SKM-1 treated with dmso at 0.1 percent for 144 hours (cell line): ENCODE data around the gene WNT7B.
A peak's percentile ranks its signal among the peaks of the same experiment; 100 is the strongest.

ENCODE experiments used
- DNase-seq: peaks from one replicate; lab custom pipeline; 2025; ENCODE audit not compliant: unreplicated experiment; lab: John Stamatoyannopoulos, UW

WNT7B gene

DNA sequence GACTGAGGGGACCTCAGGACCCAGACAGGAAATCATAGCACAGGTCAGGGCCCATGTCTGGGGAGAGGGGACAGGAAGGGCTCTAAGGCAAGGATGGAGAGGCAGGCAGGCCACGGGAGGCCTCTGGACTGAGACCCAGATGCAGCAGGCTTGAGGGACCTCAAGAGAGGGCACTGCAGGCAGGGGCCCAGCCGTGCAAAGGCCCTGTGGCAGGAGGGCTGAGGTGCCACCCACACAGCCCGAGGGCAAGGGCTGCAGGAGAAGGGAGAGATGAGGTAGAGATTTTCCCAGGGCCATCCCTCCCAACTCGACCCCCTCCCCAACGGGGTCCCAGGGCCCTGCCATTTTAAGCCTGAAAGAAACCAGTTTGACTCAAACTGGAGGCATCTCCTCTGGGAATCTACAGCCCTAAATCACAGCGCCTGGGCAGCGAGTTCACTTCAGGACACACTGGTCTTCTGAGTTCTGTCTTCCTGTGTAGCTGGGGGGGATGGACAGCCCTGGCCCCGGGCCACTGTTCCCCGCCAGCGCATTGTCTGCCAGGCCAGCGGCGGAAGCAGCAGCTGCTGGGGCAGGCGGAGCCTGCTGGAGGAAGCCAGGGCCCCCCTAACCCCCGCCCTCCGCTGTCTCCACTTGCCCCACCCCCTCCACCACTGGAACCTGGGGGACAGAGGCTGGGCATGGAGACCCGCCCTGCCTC is 20.3 kb upstream of the WNT7B start:
- peak; percentile 75 for DNase-seq

DNA sequence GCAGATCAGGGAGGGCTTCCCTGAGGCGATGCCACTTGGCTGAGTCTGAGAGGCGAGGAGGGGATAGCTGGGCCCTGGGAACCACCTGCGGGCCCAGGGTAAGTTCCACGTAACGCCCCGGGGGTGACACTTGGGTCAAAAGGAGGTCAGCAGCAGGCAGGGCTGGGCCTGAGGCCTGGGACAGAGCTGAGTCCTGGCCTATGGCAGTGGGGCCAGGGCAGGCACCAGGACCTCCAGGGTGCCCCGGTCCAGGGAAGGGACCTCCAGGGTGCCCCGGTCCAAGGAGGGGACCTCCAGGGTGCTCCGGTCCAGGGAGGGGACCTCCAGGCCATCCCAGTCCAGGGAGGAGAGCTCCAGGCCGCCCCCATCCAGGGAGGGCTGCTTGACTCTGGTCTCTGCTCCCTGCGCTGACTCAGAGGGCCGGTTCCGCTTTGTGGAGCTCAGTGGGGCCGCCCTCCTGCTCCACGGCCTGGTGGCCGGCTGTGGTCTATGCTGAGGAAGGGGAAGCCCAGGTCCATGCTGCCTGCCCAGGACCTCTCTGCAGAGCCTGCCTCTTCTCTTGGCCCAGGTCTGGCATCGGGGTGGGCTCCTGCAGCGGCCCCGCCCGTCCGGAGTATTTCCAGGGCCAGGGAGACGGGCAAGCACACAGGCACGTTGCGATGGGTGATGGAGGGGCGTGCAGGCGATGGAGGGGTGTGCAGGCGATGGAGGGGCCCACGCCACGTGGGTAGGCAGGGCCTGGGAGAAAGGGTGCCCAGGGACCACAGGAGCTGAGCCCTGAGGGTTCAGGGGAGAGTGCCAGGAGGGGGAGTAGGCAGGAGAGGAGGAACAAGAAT is 19.5 kb upstream of the WNT7B start:
- DNase-seq: peak; percentile 82

DNA sequence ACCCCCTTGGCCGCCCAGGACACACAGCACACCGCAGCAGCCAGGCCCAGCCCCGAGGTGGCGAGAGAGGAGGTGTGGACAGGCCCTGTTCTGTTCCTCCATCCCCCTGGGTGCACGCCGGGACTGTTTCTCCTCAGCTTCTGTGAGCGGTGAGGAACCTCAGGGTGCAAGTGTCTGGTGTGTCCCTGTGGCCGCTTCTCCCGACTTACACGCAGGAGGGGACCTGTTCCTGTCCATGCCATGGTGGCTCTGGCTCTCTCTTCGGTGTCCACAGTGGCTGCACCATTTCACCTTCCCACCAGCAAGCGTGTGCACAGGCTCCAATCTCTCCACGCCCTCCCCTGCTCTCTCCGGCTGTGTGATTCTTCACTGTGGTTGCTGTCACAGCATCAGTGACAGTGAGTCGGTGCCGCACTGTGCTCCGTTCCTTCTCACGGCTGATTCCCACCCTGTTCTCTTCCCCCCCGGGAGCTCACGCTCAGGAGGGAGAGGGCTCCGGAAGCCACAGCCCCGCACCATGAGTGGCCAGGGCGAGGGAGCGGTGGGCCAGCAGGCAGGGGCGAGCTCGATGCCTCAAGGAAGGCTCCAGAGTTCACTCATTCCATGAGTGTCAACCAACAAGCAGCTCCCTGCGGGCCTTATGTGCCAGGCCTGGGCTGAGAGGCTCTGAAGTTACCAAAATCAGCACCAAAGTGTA is 18.6 kb upstream of the WNT7B start:
- DNase-seq: no peak

DNA sequence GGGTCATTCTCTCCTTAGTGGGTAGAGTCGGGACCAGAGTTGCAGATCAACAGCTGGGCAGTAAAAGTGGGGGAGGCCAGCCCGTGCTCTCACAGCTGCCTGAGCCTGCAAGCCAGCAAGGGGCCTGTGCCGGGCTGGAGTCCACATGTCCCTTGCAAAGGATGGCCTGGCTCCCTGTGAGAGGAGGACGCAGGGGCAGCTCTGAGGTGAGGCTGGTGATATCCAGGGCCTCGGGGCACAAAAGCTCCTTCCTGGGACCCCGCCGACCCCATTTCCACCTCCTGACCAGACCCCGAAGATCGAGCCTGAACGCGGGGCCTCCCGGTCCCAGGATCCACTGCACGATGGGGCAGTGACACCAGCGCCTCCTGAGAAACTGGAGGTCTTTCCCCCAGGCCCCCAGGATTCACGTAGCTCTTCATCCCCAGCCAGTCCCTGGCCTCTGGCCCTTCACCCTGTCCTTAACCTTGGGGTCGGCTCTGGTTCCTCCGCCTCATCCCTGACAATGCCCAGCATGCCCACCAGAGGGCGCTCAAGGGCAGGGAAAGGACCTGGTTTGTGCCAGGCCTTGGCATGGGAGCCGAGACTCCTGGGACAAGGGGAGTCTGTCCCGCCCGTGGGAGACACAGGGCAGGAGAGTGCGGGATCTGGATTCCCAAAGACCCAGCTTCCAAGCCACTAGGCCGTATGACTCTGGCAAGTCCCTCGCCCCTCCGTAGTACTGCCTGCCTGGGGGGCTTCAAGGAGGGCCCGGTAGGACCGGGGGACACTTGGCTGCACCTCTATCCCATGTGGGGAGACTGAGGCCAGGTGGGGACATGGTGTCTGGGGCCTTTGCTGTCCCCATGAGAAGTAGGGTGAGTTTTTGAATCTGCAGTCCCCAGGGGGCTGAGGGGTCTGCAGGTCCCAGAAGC is 17.8 kb upstream of the WNT7B start:
- DNase-seq: peak; percentile 29

DNA sequence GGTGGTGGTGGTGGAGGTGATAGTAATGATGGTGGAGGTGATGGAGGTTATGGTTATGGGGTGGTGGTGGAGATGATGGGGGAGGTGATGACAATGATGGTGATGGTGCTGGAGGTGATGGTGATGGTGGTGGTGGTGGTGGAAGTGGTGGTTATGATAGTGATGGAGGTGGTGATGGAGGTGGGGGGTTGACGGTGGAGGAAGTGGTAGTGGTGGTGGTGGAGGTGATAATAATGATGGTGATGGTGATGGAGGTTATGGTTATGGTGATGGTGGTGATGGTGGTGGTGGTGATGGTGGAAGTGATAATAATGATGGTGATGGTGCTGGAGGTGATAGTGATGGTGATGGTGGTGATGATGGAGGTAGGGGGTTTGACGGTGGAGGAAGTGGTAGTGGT is 16.9 kb upstream of the WNT7B start:
- DNase-seq: no peak

GRCh38 chr22:45993143-45993692 is 16.3 kb upstream of the WNT7B start:
- DNase-seq: no peak

- no peak for DNase-seq
These were observed 15.8 kb upstream of the WNT7B start for GRCh38 chr22:45992737-45993136.

DNA sequence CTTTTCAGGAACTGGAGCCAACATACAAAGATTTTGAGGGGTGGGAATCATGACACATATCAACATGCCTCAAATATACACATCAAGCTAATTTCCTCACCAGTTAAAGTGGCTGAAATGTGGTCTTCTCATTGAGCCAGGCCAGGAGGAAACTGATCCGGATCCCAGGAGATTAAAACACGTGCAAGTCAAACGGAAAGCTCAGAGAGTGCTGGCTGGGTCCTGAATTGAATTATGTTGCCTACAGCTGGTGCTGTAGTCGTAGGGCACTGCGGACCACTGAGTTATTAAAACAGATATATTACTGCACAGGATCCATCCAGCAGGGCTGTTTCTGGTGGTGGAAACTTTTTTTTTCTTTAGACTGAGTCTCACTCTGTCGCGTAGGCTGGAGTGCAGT is 14.1 kb upstream of the WNT7B start:
- no peak for DNase-seq

DNA sequence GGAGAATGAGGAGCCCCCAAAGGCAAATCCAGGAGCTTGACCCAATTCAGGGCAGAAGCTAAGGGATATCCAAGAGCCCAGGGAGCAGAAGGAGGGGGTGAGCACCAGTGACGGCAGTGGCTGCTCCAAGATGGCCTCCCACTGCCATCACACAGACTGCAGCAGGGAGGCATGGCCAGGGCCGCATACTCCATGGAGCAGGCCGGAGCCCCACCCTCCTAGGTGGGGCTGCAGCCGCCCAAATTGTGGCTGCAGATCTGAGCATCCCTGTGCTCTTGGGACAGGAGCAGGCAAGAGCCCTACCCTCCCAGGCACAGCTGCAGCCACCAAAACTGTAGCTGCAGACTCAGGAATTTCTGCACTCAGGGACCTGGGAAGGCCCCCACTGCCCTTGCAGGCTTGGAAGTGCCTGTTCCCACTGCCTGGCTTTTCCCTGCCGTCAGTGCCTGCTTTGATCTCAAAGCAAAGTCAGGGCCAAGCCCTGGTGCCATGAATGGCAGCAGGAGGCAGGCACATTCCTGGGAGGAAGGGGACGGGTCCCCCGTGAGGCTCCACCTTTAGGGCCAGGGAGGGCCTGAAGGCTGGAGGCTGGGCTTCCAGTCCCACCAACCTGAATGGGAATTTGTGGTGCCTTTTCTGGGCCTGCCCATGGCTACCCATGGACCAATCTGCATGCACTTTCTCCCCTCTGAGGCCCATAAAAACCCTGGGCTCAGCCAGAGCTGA is 10.3 kb upstream of the WNT7B start:
- no peak for DNase-seq

DNA sequence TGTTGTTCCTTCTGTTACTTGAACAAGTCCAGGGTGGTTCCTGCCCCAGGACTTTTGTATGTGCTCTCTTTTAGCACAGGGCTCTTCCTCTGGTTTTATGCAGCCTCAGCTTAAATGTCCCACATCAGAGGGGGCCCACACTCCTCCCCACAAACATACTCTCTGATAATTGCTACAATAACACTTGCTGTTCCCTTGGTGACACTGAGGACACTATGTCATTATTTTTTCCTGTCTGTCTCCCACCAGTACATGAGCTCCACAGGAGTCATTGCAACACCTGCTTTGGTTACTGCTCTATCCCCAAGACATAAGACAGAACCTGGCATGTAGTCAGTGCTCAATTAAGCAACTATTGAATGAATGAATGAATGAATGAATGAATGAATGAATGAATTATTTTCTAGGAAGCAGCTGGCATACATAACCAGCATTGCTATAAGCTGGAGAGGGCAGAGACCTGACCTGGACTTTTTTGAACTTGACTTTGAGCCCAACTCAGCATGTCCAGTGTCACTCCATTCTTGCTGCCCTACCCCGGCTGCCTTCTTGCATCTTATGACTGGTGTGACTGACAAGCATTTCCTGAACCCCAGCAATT is 7.5 kb upstream of the WNT7B start:
- no peak for DNase-seq

DNA sequence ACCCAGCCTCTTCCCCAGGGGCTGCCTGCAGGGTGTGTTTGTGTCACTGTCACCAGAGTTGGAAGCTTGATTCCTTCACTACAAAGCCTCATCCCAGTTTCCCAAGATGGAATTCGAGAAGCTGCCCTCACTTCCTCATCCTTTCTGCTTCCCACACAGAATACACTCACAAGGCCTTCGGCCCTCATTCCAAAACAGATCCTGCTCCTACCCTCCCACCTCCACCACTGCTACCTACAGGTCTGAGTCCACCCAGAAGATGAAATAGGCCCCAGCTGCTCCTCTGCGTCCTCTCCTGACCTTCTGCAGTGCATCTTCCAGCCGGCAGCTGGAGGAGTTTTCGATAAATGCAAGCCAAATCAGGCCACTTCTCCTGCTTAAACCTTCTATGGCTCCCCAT is 6.8 kb upstream of the WNT7B start:
- DNase-seq: no peak

GRCh38 chr22:45980761-45981160 is 3.8 kb upstream of the WNT7B start:
- DNase-seq: no peak

- DNase-seq: no peak
These were observed 3.3 kb upstream of the WNT7B start for GRCh38 chr22:45980268-45980570.

- no peak for DNase-seq
These were observed 1.3 kb upstream of the WNT7B start for GRCh38 chr22:45978275-45978713.

GRCh38 chr22:45977551-45978274 is 751 bp upstream of the WNT7B start:
- DNase-seq: no peak

DNA sequence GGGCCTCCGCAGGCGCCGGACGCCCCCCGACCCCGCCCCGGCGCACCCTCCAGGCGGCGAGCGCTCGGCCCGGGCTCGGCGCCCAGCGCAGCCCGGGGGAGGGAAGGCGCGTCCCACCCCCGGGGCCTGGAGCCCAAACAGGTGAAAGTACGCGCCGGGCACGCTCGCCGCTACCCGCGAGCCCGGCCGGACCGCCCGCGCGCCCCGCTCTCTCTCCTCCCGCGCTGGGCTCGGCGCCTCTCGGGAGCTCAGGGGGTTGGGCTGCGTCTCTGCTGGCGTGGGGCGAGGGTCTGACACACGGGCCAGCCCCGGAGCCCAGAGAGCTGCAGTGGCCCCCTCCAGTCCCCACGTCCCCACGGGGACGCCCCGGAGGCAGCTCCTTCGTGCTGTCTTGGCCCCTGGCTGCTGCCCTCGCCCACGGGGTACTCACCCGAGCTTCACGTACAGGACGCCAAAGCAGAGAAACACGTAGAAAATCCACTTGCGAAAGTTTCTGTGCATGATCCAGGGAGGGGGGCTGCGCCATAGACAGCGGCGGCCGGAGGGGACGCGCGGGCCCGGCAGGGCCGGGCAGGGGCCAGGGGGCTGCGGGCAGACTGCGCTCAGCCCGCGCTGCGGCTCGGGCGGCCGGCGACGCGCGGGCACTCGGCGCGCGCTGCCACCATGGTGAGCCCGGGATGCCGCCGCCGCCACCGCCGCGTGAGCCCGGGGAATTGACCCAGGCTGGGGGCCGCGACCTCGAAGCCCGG is 534 bp downstream of the WNT7B start:
- no peak for DNase-seq

GRCh38 chr22:45975164-45976161 is 1.5 kb downstream of the WNT7B start:
- DNase-seq: no peak
